Activated B cell treated with CpG ODN at 0.5 μM for 24 hours (primary cell): ENCODE data around the gene TBX10. TPM values are rescaled to one million over a fixed set of nuclear protein-coding genes. Genes with fewer than 3 reads are reported as not detected.

Experiments
- ATAC-seq: fragments of 200-7000 bp; cut with Tn5 transposase; one replicate; pipeline ENCODE4 v1.10.0; 2021; ENCODE audit warnings: low read depth, mild to moderate bottlenecking, moderate library complexity
- CTCF ChIA-PET: fragments of 350-600 bp; sonication (Branson Sonifier 250); formaldehyde crosslinking; loops from one replicate; lab custom pipeline; 2021; ENCODE audit warnings: antibody characterized with exemption; lab: Charles Lee
- POLR2A ChIA-PET: fragments of 350-600 bp; sonication (Branson Sonifier 250); formaldehyde crosslinking; loops from one replicate; lab custom pipeline; 2021; ENCODE audit warnings: antibody characterized with exemption; lab: Charles Lee
- DNase-seq: peaks from one replicate; pipeline ENCODE4 v3.0.0; 2022
- H3K27ac Mint-ChIP-seq: one replicate; pipeline ENCODE4 v1.8.0; 2020; ENCODE audit warnings: mixed read lengths
- H3K27me3 Mint-ChIP-seq: one replicate; pipeline ENCODE4 v1.8.0; 2021; ENCODE audit warnings: mixed read lengths
- H3K36me3 Mint-ChIP-seq: one replicate; pipeline ENCODE4 v1.8.0; 2021; ENCODE audit warnings: low read depth, mixed read lengths
- H3K4me1 Mint-ChIP-seq: one replicate; pipeline ENCODE4 v1.8.0; 2021; ENCODE audit warnings: mixed read lengths
- H3K4me3 Mint-ChIP-seq: one replicate; pipeline ENCODE4 v1.8.0; 2020; ENCODE audit warnings: mild to moderate bottlenecking, mixed read lengths
- H3K9me3 Mint-ChIP-seq: one replicate; pipeline ENCODE4 v1.8.0; 2020; ENCODE audit warnings: mixed read lengths
- CTCF ChIP-seq: fragments of 200-600 bp; IDR thresholded peaks from one replicate; pipeline ENCODE4 v1.8.0; 2022; ENCODE audit warnings: antibody characterized with exemption, mild to moderate bottlenecking
- intact Hi-C: fragments of 100-400 bp; cut with micrococcal nuclease; formaldehyde crosslinking; loops from one replicate; pipeline ENCODE4 v1.15.1; 2024
- total RNA-seq: library from RNA; stranded (reverse); gene quantifications from 2 replicates; pipeline ENCODE4 v1.2.3, GENCODE V29; 2022

The TBX10 gene
- total RNA-seq, 1 donor from 2014 or later = not detected

- POLR2A ChIA-PET = no interaction called here
- Mint-ChIP-seq H3K4me3 (no peak overlapping the region), H3K27ac (no peak overlapping the region), H3K4me1 (peaks cover 3% of the 10 kb centered on the region), H3K36me3 (no peaks in the 10 kb centered on the region), H3K9me3 (no peaks in the 10 kb centered on the region), H3K27me3 (no peaks in the 10 kb centered on the region)
- DNase-seq (no peak), ATAC-seq (no peak)
- intact Hi-C loops = no loop called here
- CTCF ChIA-PET = no interaction called here
- no peak for TF ChIP-seq CTCF
Observed at GRCh38 chr11:67636962-67637361, 2.6 kb downstream of the TBX10 start.

GRCh38 chr11:67635231-67635521 is 4.4 kb downstream of the TBX10 start:
- intact Hi-C loops = no loop called here
- DNase-seq (no peak), ATAC-seq (no peak)
- Mint-ChIP-seq H3K4me1 (peaks cover 10% of the 10 kb centered on the region), H3K9me3 (no peaks in the 10 kb centered on the region), H3K27me3 (no peaks in the 10 kb centered on the region), H3K4me3 (no peak overlapping the region), H3K36me3 (peaks cover 1% of the 10 kb centered on the region), H3K27ac (no peak overlapping the region)
- POLR2A ChIA-PET = interaction anchor here (0.7 kb wide), 2 partner anchors 21 to 56 kb away, joined by 3 to 7 read pairs; no protein-coding TSS in a partner anchor
- TF ChIP-seq CTCF = no peak
- CTCF ChIA-PET = interaction anchor here (1.9 kb wide), 2 partner anchors 11 to 13 kb away, joined by 6 to 7 read pairs; no protein-coding TSS in a partner anchor

- no peaks in the 10 kb centered on the region for H3K27me3 Mint-ChIP-seq
- H3K4me3 Mint-ChIP-seq = no peak overlapping the region
- H3K4me1 Mint-ChIP-seq = peaks cover 7% of the 10 kb centered on the region
- CTCF ChIA-PET = interaction anchor here (1.9 kb wide), 2 partner anchors 11 to 14 kb away, joined by 6 to 7 read pairs; no protein-coding TSS in a partner anchor
- ATAC-seq = no peak
- POLR2A ChIA-PET = interaction anchor here (0.7 kb wide), 1 partner anchor 20 kb away, joined by 3 read pairs; no protein-coding TSS in a partner anchor
- DNase-seq = no peak
- intact Hi-C loops = loop anchor here (5.0 kb wide), 3 partner anchors 83 to 282 kb away; partner anchors contain the start of genes POLD4, PPP1CA and TBC1D10C
- H3K9me3 Mint-ChIP-seq = no peaks in the 10 kb centered on the region
- H3K36me3 Mint-ChIP-seq = peaks cover 1% of the 10 kb centered on the region
- TF ChIP-seq CTCF = no peak
- H3K27ac Mint-ChIP-seq = no peak overlapping the region
Observed at GRCh38 chr11:67634366-67635230, 5.0 kb downstream of the TBX10 start.

- H3K4me3 Mint-ChIP-seq = no peak overlapping the region
- no peak for DNase-seq
- CTCF ChIA-PET = no interaction called here
Observed at GRCh38 chr11:67633758-67634365, 5.7 kb downstream of the TBX10 start.

More at GRCh38 chr11:67633758-67634365, 5.7 kb downstream of the TBX10 start:
- Mint-ChIP-seq H3K9me3 (no peaks in the 10 kb centered on the region), H3K27ac (no peak overlapping the region), H3K4me1 (peaks cover 11% of the 10 kb centered on the region), H3K27me3 (no peaks in the 10 kb centered on the region), H3K36me3 (peaks cover 1% of the 10 kb centered on the region)
- no peak for ATAC-seq
- POLR2A ChIA-PET = no interaction called here
- intact Hi-C loops = loop anchor here (5.0 kb wide), 3 partner anchors 83 to 282 kb away; partner anchors contain the start of genes POLD4, PPP1CA and TBC1D10C
- TF ChIP-seq CTCF = no peak
